OCI-LY3 (cell line): Measurements from ENCODE around the gene UGT1A10.

Source experiments
- H2AFZ ChIP-seq: fragments of 200-600, 300-600 bp; shearing (Covaris generic); 2 replicates; pipeline ENCODE4 v1.6.0; 2014; ENCODE audit warnings: antibody characterized with exemption, low read depth, low read length
- H3K27ac ChIP-seq: fragments of 200-600, 300-600 bp; sonication (generic); 2 replicates; pipeline ENCODE4 v1.5.1; 2014; ENCODE audit warnings: mild to moderate bottlenecking, low read length, moderate library complexity, mixed read lengths
- H3K27me3 ChIP-seq: fragments of 200-600, 300-600 bp; sonication (generic); 2 replicates; pipeline ENCODE4 v1.6.1; 2014; ENCODE audit warnings: low read depth, low read length, mixed read lengths
- H3K36me3 ChIP-seq: fragments of 200-600, 300-600 bp; sonication (generic); replicated peaks from 2 replicates; pipeline ENCODE3; 2014; ENCODE audit warnings: low read depth, low read length, mixed read lengths
- H3K4me1 ChIP-seq: fragments of 300-600, 200-600 bp; sonication (generic); 2 replicates; pipeline ENCODE4 v1.6.1; 2014; ENCODE audit warnings: low read length, mixed read lengths
- H3K4me2 ChIP-seq: fragments of 200-600, 300-600 bp; sonication (generic); 2 replicates; pipeline ENCODE4 v1.6.1; 2014; ENCODE audit warnings: low read length, mixed read lengths
- H3K4me3 ChIP-seq: fragments of 300-600, 200-600 bp; sonication (generic); 2 replicates; pipeline ENCODE4 v1.5.1; 2014; ENCODE audit warnings: antibody characterized with exemption, mild to moderate bottlenecking, low read length, moderate library complexity
- H3K79me2 ChIP-seq: fragments of 300-600, 200-600 bp; shearing (Covaris generic); 2 replicates; pipeline ENCODE4 v1.6.1; 2014; ENCODE audit warnings: mild to moderate bottlenecking, low read length, mixed read lengths
- H3K9ac ChIP-seq: fragments of 300-600, 200-600 bp; shearing (Covaris generic); 2 replicates; pipeline ENCODE4 v1.6.0; 2014; ENCODE audit warnings: mild to moderate bottlenecking, low read length, moderate library complexity
- H3K9me3 ChIP-seq: fragments of 200-600, 300-600 bp; shearing (Covaris generic); 2 replicates; pipeline ENCODE4 v1.6.1; 2014; ENCODE audit warnings: low read length, mixed read lengths; ENCODE audit not compliant: insufficient read depth
- H4K20me1 ChIP-seq: fragments of 200-600, 300-600 bp; sonication (generic); 2 replicates; pipeline ENCODE4 v1.6.1; 2016; ENCODE audit warnings: low read length, mixed read lengths; ENCODE audit not compliant: insufficient read depth
- CTCF ChIP-seq: fragments of 200-600, 300-600 bp; sonication (generic); IDR thresholded peaks from 2 replicates; pipeline ENCODE4 v1.5.1; 2014; ENCODE audit warnings: antibody characterized with exemption, low read length, low read depth
- EZH2phosphoT487 ChIP-seq: fragments of 200-600 bp; shearing (Covaris generic); IDR thresholded peaks from 2 replicates; pipeline ENCODE4 v1.6.1; 2018; ENCODE audit warnings: antibody characterized with exemption, mixed run types, low read depth

The UGT1A10 gene

DNA sequence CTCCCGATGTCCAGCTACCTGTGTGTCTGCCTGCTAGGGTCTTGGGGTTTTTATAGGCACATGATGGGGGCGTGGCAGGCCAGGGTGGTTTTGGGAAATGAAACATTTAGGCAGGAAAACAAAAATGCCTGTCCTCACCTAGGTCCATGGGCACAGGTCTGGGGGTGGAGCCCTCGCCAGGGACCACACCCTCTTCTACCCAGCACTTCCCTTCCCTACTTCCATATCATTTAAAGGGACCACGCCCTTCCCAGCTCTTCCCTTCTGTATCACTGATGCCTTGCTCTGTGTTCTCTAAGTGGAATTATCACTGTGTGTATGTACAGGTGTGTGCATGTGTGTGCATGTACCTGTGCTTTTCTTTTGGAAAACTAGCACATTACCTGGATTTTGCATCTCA, 130.2 kb downstream of the UGT1A10 start:
- H3K9ac ChIP-seq, result no peak overlapping the region
- H3K9me3 ChIP-seq, result no peaks in the 10 kb centered on the region
- H3K4me2 ChIP-seq, result no peak overlapping the region
- H2AFZ ChIP-seq, result no peak overlapping the region
- H3K27me3 ChIP-seq, result peaks cover 11% of the 10 kb centered on the region; the same call in 1 of the 2 replicates
- TF ChIP-seq CTCF, result no peak
- TF ChIP-seq EZH2phosphoT487, result no peak
- no peaks in the 10 kb centered on the region for H3K36me3 ChIP-seq
- no peaks in the 10 kb centered on the region for H3K4me1 ChIP-seq
- no peak overlapping the region for H3K27ac ChIP-seq
- H3K79me2 ChIP-seq, result no peaks in the 10 kb centered on the region
- no peaks in the 10 kb centered on the region for H4K20me1 ChIP-seq
- no peak overlapping the region for H3K4me3 ChIP-seq

- Histone ChIP-seq H3K79me2 (no peaks in the 10 kb centered on the region), H2AFZ (no peak overlapping the region), H3K4me1 (no peaks in the 10 kb centered on the region), H3K4me3 (no peak overlapping the region), H3K4me2 (no peak overlapping the region), H3K9ac (no peak overlapping the region), H3K27ac (no peak overlapping the region), H3K27me3 (peaks cover 11% of the 10 kb centered on the region; the same call in 1 of the 2 replicates), H3K36me3 (no peaks in the 10 kb centered on the region), H4K20me1 (no peaks in the 10 kb centered on the region), H3K9me3 (no peaks in the 10 kb centered on the region)
- TF ChIP-seq EZH2phosphoT487 (no peak), CTCF (no peak)
Observed at GRCh38 chr2:233768076-233768475, 131.8 kb downstream of the UGT1A10 start.

DNA sequence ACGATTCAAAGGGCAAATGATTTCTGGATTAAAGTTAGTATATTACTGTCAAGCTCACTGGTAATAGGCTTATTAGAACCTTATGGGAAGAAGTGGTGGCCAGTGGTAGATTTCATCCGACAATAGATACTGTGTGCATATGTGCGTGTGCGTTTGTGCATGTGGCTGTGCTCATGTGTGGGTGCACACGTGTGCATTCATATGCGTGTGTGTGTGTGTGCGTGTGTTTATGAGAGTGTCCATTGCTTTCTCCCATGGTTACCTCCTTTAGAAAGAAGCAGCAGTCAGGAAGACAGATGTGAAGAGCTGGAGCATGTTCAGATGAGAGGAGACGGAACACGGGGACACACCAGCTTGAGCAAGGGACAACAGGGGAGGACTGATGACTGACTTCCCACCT, 133.0 kb downstream of the UGT1A10 start:
- Histone ChIP-seq H3K36me3 (no peaks in the 10 kb centered on the region), H3K9ac (no peak overlapping the region)
- TF ChIP-seq CTCF (no peak), EZH2phosphoT487 (no peak)

DNA sequence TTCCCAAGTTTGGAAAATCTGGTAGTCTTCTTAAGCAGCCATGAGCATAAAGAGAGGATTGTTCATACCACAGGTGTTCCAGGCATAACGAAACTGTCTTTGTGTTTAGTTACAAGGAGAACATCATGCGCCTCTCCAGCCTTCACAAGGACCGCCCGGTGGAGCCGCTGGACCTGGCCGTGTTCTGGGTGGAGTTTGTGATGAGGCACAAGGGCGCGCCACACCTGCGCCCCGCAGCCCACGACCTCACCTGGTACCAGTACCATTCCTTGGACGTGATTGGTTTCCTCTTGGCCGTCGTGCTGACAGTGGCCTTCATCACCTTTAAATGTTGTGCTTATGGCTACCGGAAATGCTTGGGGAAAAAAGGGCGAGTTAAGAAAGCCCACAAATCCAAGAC, 135.9 kb downstream of the UGT1A10 start:
- no peaks in the 10 kb centered on the region for H4K20me1 ChIP-seq
- no peak for TF ChIP-seq EZH2phosphoT487
- TF ChIP-seq CTCF, result no peak
- H3K4me1 ChIP-seq, result no peaks in the 10 kb centered on the region
- no peaks in the 10 kb centered on the region for H3K9me3 ChIP-seq
- H3K27me3 ChIP-seq, result no peaks in the 10 kb centered on the region
- no peaks in the 10 kb centered on the region for H3K36me3 ChIP-seq
- no peak overlapping the region for H2AFZ ChIP-seq
- H3K79me2 ChIP-seq, result no peaks in the 10 kb centered on the region
- H3K27ac ChIP-seq, result no peak overlapping the region
- no peak overlapping the region for H3K4me2 ChIP-seq
- H3K9ac ChIP-seq, result no peak overlapping the region
- H3K4me3 ChIP-seq, result no peak overlapping the region

More for the DNA sequence above, 133.0 kb downstream of the UGT1A10 start:
- no peak overlapping the region for H3K4me3 ChIP-seq
- H3K4me1 ChIP-seq, result no peaks in the 10 kb centered on the region
- 0 out of 2 replicates have a peak, but pooled peaks cover 3% of the 10 kb centered on the region for H3K27me3 ChIP-seq
- no peaks in the 10 kb centered on the region for H4K20me1 ChIP-seq
- H3K4me2 ChIP-seq, result no peak overlapping the region
- no peaks in the 10 kb centered on the region for H3K9me3 ChIP-seq
- H2AFZ ChIP-seq, result no peak overlapping the region
- H3K27ac ChIP-seq, result no peak overlapping the region
- no peaks in the 10 kb centered on the region for H3K79me2 ChIP-seq
